ENCODE results near the gene MEIS2.

GRCh38 chr15:36953346-36953745 is 147.0 kb downstream of the MEIS2 start:
- TF ChIP-seq POLR2AphosphoS5 (IDR thresholded peaks at IDR 0.05; ENCODE audit: low read depth, low read length) (no peak), FOXP2 (optimal IDR thresholded peaks at IDR 0.05; ENCODE audit: borderline replicate concordance, extremely low read depth, extremely low read length, insufficient read depth) (no peak)
